Heart left ventricle (tissue), 16 donors: ENCODE data around the gene SNED1. TPM values are rescaled to one million over a fixed set of nuclear protein-coding genes. Genes with fewer than 3 reads are reported as not detected.
A peak's percentile ranks its signal among the peaks of the same experiment; 100 is the strongest.

Experiments
- ATAC-seq, 4 donors: fragments of 200-7000 bp; cut with Tn5 transposase; one replicate each; pipeline ENCODE4 v1.9.1; 2020 to 2022; ENCODE audit warnings: moderate library complexity in 4 of 4, mild to moderate bottlenecking in 3 of 4, moderate number of reproducible peaks in 1 of 4
- DNase-seq, 5 donors: peaks; one replicate each; pipeline ENCODE4 v3.0.0-alpha.2; 2020
- H3K27ac ChIP-seq, 12 donors: fragments of 200-600 bp; sonication (generic) in 4 of 12; one replicate each; pipeline versions ENCODE4 v1.5.0 to v1.8.0; 2016 to 2022; ENCODE audit warnings: mild to moderate bottlenecking in 2 of 12
- H3K27me3 ChIP-seq, 9 donors: fragments of 200-600 bp; sonication (generic) in 2 of 9; one replicate each; pipeline versions ENCODE4 v1.5.1 to v1.8.0; 2016 to 2022; ENCODE audit warnings: mild to moderate bottlenecking in 3 of 9
- H3K36me3 ChIP-seq, 9 donors: fragments of 200-600 bp; sonication (generic) in 2 of 9; one replicate each; pipeline versions ENCODE4 v1.5.0 to v1.8.0; 2018 to 2022; ENCODE audit warnings: mild to moderate bottlenecking in 2 of 9
- H3K4me1 ChIP-seq, 12 donors: fragments of 200-600 bp; sonication (generic) in 4 of 12; one replicate each; pipeline versions ENCODE4 v1.5.0 to v1.8.0; 2016 to 2022; ENCODE audit warnings: mild to moderate bottlenecking in 3 of 12
- H3K4me3 ChIP-seq, 12 donors: fragments of 200-600 bp; sonication (generic) in 4 of 12; one replicate each; pipeline versions ENCODE4 v1.5.0 to v1.8.0; 2017 to 2022; ENCODE audit warnings: mild to moderate bottlenecking in 9 of 12, moderate library complexity in 4 of 12
- H3K9me3 ChIP-seq, 12 donors: fragments of 200-600 bp; sonication (generic) in 4 of 12; one replicate each; pipeline versions ENCODE4 v1.5.0 to v1.8.0; 2016 to 2022; ENCODE audit warnings: mild to moderate bottlenecking in 1 of 12
- CTCF ChIP-seq, 12 donors: fragments of 200-600 bp; sonication (generic) in 4 of 12; IDR thresholded peaks; one replicate each; pipeline versions ENCODE4 v1.5.0 to v1.8.0; 2018 to 2022; ENCODE audit warnings: antibody characterized with exemption in 12 of 12, mild to moderate bottlenecking in 5 of 12
- POLR2A ChIP-seq, 2 donors: fragments of 450-650 bp; IDR thresholded peaks; one replicate each; pipeline ENCODE4 v1.6.1; 2017; ENCODE audit warnings: antibody characterized with exemption in 2 of 2, mild to moderate bottlenecking in 2 of 2, moderate library complexity in 2 of 2
- WGBS, 4 donors: extraction: QIAGEN DNeasy Blood & Tissue Kit in 2 of 4; methylation state at CpG; one replicate each; pipeline versions ENCODE4 v1.1.5 to v1.1.7; 2013 to 2018; 5-methylcytosine and 5-hydroxymethylcytosine counted together
- intact Hi-C, 10 donors: fragments of 100-400 bp; cut with DNase I; formaldehyde crosslinking; loops; one replicate each; pipeline versions ENCODE4 v1.11.1 to v1.14.2; 2022
- polyA plus RNA-seq, 2 donors: library from polyadenylated mRNA; stranded (reverse); fragments of 200-250 nt; gene quantifications; one replicate each; pipeline ENCODE4 v1.2.3, GENCODE V29; 2013
- total RNA-seq, 9 donors: library from RNA; depleted of rRNA in 2 of 9; stranded (reverse); fragments of >200 nt in 2 of 9; fragmentation: NEBNext Ultra II Directional in 3 of 9; extraction: Animal tissue kit (Norgen Biotek cat#: 25700) in 3 of 9; gene quantifications; one replicate each; pipeline versions ENCODE4 v1.1.0 to v1.2.4, GENCODE V29; 2016 to 2023
- donor health status: ischemic (EF 13 %, LVEDD 7.1; RV severe dilation, severe dysfunction).
- donor health status: healthy with polysubstance abuse.
- donor health status: DM: no; HTN: yes; CAD: no.
- donor health status: DM: no; HTN: no; CAD: no.
- donor health status: ischemic (EF 25% LVEDD 6.9; RV normal size, moderate dysfunction).
- donor health status: ischemic (EF 25% LVEDD 5.7; RV mildly dilated, moderate dysfunction).
- donor health status: healthy.
- donor health status: DM: yes; HTN: yes; CAD: no.
- donor health status: ischemic (EF 35%, LVEDD 5.7; RV mildly dilated, moderate dysfunction).
- donor health status: nonischemic (EF 11% LVEDD 7.7; RV severe dilation, severe dysfunction).
- donor health status: DM: yes; HTN: yes; CAD: no.
- donor health status: PGD.
- donor health status: ischemic (EF 29% LVEDD 5.4; RV normal size, mild dysfunction).
- donor health status: nonischemic (EF 23%, LVEDD 6.1; RV moderate dilation, normal function).

SNED1 gene
- total and polyA plus RNA-seq, 11 donors = 3.1 to 14.7 (median 4.9) TPM

DNA sequence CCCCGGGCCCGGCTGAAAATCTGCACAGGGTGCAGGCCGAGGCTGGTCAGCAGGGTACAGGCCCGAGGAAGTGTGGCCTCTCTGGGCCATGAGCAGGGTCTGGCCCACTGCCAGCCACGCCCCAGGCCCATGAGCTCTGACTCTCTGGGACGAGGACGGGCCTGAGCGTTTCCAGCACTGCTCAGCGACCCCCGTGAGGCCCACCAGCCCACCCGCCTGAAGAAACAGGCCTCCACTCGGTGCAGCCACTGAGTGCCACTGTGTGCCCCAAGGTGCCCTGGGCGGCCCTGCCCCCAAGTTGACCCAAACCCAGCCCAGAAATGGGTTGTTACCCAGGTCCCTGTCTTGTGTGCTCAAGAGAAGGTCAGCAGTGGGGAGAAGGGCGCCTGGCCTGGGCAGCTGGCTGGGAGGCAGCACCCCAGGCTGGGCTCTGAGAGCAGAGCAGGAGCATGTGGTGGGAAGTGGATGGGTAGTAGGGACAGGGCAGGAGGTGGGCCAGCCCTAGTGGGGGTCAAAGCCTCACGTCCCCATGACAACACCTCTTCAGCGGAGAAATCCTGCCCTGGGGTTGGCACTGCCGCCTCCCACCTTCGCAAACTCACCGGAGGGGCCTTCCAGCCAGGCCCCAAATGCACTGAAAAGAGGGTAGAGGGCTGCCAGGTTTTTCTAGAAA lies 2.1 kb upstream of the SNED1 start:
- Histone ChIP-seq H3K4me1 (peaks cover 0 to 60% (median 32%) of the 10 kb centered on the region in 12 donors), H3K4me3 (no peak overlapping the region), H3K36me3 (no peaks in the 10 kb centered on the region), H3K27me3 (peaks cover 0 to 4% (median 0%) of the 10 kb centered on the region in 9 donors), H3K27ac (peak overlapping the region in 1 of 12 donors; percentile 90), H3K9me3 (no peaks in the 10 kb centered on the region)
- ATAC-seq (no peak), DNase-seq (peak in 2 of 5 donors; percentile 15 to 17)
- no peak for TF ChIP-seq POLR2A (IDR thresholded peaks at IDR 0.05)
- no peak for TF ChIP-seq CTCF (IDR thresholded peaks at IDR 0.05)
- intact Hi-C loops = loop anchor here in 3 of 10 donors (10.0 kb wide), 2 partner anchors 81 to 431 kb away; partner anchors contain the start of genes DUSP28 (in 1 of the 3) and RNPEPL1 (in 1 of the 3)
- WGBS, 4 donors = 80 to 87% (median 85%) methylated on average over 13 to 19 of the region's 19 CpGs

DNA sequence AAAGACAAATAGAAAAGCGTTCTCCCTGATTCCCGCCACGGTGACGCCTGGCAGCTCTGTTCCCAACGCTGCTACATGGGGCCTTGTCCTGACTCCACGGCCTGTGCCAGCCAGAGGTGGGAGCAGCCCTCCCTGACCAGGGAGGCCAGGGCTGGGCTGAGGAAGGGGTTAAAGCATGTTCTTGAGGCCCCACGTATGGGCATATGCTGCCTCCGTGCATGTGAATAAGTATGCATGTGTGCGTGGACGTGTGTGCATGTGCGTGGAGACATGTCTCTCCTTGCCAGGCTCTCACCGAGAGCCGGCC lies 1.6 kb upstream of the SNED1 start:
- peaks cover 0 to 4% (median 0%) of the 10 kb centered on the region in 9 donors for H3K27me3 ChIP-seq
- ATAC-seq (no peak), DNase-seq (peak in 1 of 5 donors; percentile 6)
- no peak overlapping the region for H3K4me3 ChIP-seq
- WGBS, 4 donors = 73 to 93% (median 88%) methylated on average over 9 to 13 of the region's 13 CpGs
- TF ChIP-seq CTCF (IDR thresholded peaks at IDR 0.05) = no peak
- no peak for TF ChIP-seq POLR2A (IDR thresholded peaks at IDR 0.05)
- H3K4me1 ChIP-seq = peaks cover 0 to 55% (median 30%) of the 10 kb centered on the region in 12 donors
- no peaks in the 10 kb centered on the region for H3K36me3 ChIP-seq
- intact Hi-C loops = loop anchor here in 3 of 10 donors (10.0 kb wide), 2 partner anchors 82 to 432 kb away; partner anchors contain the start of genes DUSP28 (in 1 of the 3) and RNPEPL1 (in 1 of the 3)
- H3K9me3 ChIP-seq = no peaks in the 10 kb centered on the region
- peak overlapping the region in 7 of 12 donors; percentile 64 to 90 (median 84) for H3K27ac ChIP-seq

- intact Hi-C loops = loop anchor here in 3 of 10 donors (10.0 kb wide), 2 partner anchors 82 to 432 kb away; partner anchors contain the start of genes DUSP28 (in 1 of the 3) and RNPEPL1 (in 1 of the 3)
- WGBS, 4 donors = 49 to 65% (median 61%) methylated on average over 14 to 16 of the region's 16 CpGs
- TF ChIP-seq POLR2A (IDR thresholded peaks at IDR 0.05) (no peak), CTCF (IDR thresholded peaks at IDR 0.05) (no peak)
- DNase-seq (peak in 4 of 5 donors; percentile 16 to 34 (median 24)), ATAC-seq (peak in 2 of 4 donors; percentile 28 to 54)
- Histone ChIP-seq H3K4me1 (peaks cover 0 to 50% (median 29%) of the 10 kb centered on the region in 12 donors), H3K27ac (peak overlapping the region; percentile 2 to 90 (median 74)), H3K9me3 (no peaks in the 10 kb centered on the region), H3K27me3 (peaks cover 0 to 4% (median 0%) of the 10 kb centered on the region in 9 donors), H3K36me3 (no peaks in the 10 kb centered on the region), H3K4me3 (peak overlapping the region in 8 of 12 donors; percentile 64 to 94 (median 73))
Measured at GRCh38 chr2:240997141-240997855, 1.1 kb upstream of the SNED1 start.

DNA sequence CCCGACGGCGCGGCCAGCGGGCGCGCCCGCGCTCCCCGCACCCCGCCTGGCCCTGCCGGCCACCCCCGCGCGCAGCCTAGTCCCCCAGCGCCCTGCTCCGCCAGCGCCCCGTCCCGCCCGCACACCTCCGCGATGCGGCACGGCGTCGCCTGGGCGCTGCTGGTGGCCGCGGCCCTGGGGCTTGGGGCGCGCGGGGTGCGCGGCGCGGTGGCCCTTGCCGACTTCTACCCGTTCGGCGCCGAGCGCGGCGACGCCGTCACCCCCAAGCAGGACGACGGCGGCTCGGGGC lies 232 bp downstream of the SNED1 start:
- peaks cover 0 to 47% (median 27%) of the 10 kb centered on the region in 12 donors for H3K4me1 ChIP-seq
- peaks cover 0 to 9% (median 5%) of the 10 kb centered on the region in 12 donors for H3K9me3 ChIP-seq
- peaks cover 0 to 6% (median 0%) of the 10 kb centered on the region in 9 donors for H3K36me3 ChIP-seq
- 0 to 1% (median 1%) methylated on average over 1 to 51 of the region's 51 CpGs for WGBS, 4 donors
- ATAC-seq = no peak
- peak overlapping the region in 10 of 12 donors; percentile 37 to 89 (median 61) for H3K27ac ChIP-seq
- peaks cover 0 to 4% (median 0%) of the 10 kb centered on the region in 9 donors for H3K27me3 ChIP-seq
- intact Hi-C loops = loop anchor here in 3 of 10 donors (10.0 kb wide), 2 partner anchors 84 to 434 kb away; partner anchors contain the start of genes DUSP28 (in 1 of the 3) and RNPEPL1 (in 1 of the 3)
- peak overlapping the region; percentile 46 to 94 (median 68) for H3K4me3 ChIP-seq
- TF ChIP-seq POLR2A (IDR thresholded peaks at IDR 0.05) (no peak), CTCF (IDR thresholded peaks at IDR 0.05) (no peak)
- DNase-seq = no peak
